Measurements from ENCODE around the gene PRDM2.

The PRDM2 gene

GRCh38 chr1:13801655-13802486 lies 101.9 kb downstream of the PRDM2 start:
- no peak for DNase-seq (ENCODE audit: low read depth, low spot score)
- H3K4me1 ChIP-seq (ENCODE audit: insufficient read depth, insufficient read length), result no peaks in the 10 kb centered on the region
- no peaks in the 10 kb centered on the region for H3K9me3 ChIP-seq (ENCODE audit: insufficient read depth, low read length)

DNA sequence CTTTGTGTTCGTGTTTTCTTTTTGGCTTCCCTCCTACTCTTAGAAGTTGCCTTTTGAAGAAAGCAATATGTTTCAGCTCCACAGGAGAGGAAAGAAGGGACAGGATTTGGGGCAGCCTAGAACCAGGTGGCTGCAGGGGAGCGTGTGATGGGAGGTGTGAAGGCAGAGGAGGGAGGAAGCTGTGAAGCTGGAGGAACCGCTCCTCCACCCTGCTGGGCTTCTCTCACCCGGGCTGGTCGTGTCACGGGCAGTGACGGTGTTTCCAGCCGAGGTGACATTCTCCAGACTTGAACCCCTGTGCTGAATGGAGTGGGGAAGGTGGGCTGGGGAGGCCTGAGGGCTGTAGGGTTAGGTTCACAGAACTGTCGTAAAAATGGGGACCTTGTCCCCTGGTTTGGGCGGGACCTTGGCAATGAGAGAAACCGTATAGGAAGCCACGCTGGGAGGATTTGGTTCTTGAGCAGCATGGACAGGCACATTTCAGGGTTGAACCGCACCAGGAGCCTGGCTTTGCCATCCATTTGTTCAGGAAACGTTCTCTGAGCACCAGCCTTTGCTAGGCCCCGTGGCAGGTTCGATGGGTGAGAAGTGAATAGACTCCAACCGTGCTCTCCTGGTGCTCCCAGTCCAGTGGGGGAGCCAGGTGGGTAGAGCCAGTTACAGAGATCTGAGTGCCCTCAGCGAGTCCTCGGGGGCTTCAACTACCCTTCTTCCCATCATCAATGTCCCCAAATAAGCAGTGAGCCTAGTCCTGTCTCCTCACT lies 103.0 kb downstream of the PRDM2 start:
- H3K9ac ChIP-seq (ENCODE audit: insufficient read length, low read depth), result no peak overlapping the region
- H3K9me3 ChIP-seq (ENCODE audit: insufficient read depth, low read length), result no peaks in the 10 kb centered on the region
- no peaks in the 10 kb centered on the region for H3K4me1 ChIP-seq (ENCODE audit: insufficient read depth, insufficient read length)
- H3K4me3 ChIP-seq (ENCODE audit: insufficient read length, low read depth), result no peak overlapping the region
- H3K27me3 ChIP-seq (ENCODE audit: insufficient read depth, insufficient read length), result peaks cover 2% of the 10 kb centered on the region
- TF ChIP-seq YY1 (IDR thresholded peaks at IDR 0.05; ENCODE audit: insufficient read depth, insufficient read length) (no peak), ZNF274 (IDR thresholded peaks at IDR 0.05; ENCODE audit: low read depth, low read length) (no peak), SUZ12 (IDR thresholded peaks at IDR 0.05; ENCODE audit: extremely low read depth, insufficient read depth, insufficient read length) (no peak)
- H3K36me3 ChIP-seq (ENCODE audit: insufficient read depth, insufficient read length, low read length), result no peaks in the 10 kb centered on the region
- DNase-seq (ENCODE audit: low read depth, low spot score), result no peak

More at GRCh38 chr1:13801655-13802486, 101.9 kb downstream of the PRDM2 start:
- Histone ChIP-seq H3K27me3 (ENCODE audit: insufficient read depth, insufficient read length) (peaks cover 2% of the 10 kb centered on the region), H3K36me3 (ENCODE audit: insufficient read depth, insufficient read length, low read length) (no peaks in the 10 kb centered on the region), H3K4me3 (ENCODE audit: insufficient read length, low read depth) (no peak overlapping the region), H3K9ac (ENCODE audit: insufficient read length, low read depth) (no peak overlapping the region)
- no peak for TF ChIP-seq SUZ12 (IDR thresholded peaks at IDR 0.05; ENCODE audit: extremely low read depth, insufficient read depth, insufficient read length)
- TF ChIP-seq ZNF274 (IDR thresholded peaks at IDR 0.05; ENCODE audit: low read depth, low read length), result no peak
- TF ChIP-seq YY1 (IDR thresholded peaks at IDR 0.05; ENCODE audit: insufficient read depth, insufficient read length), result no peak

DNA sequence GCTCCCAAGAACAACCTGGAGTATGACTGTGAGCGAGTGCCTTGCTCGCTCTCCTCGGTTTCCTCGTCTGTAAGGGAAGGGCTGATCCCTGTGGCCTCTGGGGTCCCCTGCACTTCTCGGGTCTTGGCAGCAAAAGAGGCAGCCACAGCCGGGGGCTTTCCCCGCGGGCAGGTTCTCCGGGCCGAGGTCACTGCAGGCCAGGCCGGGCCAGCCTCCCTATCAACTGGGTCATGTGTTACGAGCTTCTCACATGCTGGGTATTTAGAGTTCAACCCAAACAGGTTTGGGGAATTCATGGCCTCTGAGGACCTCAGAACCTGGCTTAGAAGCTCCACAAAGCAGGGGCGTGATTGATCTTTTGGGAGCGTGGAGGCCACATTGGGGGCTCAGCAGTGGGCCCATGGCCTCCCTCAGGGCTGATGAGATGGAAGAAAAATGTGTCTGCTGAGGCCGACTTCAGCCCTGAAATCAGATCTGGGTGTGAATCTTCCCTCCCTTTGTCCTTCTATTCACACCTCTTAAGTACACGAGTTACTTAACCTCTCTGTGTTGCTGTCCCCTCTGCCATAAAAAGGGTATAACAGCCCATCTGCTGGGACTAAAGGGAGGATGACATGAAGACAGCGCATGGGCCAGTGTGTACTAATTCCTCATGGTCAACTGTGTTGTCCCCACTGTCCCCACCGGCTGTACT lies 103.7 kb downstream of the PRDM2 start:
- H3K4me1 ChIP-seq (ENCODE audit: insufficient read depth, insufficient read length), result no peaks in the 10 kb centered on the region
- DNase-seq (ENCODE audit: low read depth, low spot score), result no peak
- TF ChIP-seq ZNF274 (IDR thresholded peaks at IDR 0.05; ENCODE audit: low read depth, low read length) (no peak), YY1 (IDR thresholded peaks at IDR 0.05; ENCODE audit: insufficient read depth, insufficient read length) (no peak), SUZ12 (IDR thresholded peaks at IDR 0.05; ENCODE audit: extremely low read depth, insufficient read depth, insufficient read length) (no peak)
- no peak overlapping the region for H3K9ac ChIP-seq (ENCODE audit: insufficient read length, low read depth)
- no peaks in the 10 kb centered on the region for H3K9me3 ChIP-seq (ENCODE audit: insufficient read depth, low read length)
- H3K27me3 ChIP-seq (ENCODE audit: insufficient read depth, insufficient read length), result peaks cover 2% of the 10 kb centered on the region
- H3K36me3 ChIP-seq (ENCODE audit: insufficient read depth, insufficient read length, low read length), result no peaks in the 10 kb centered on the region
- no peak overlapping the region for H3K4me3 ChIP-seq (ENCODE audit: insufficient read length, low read depth)

GRCh38 chr1:13804240-13804633 lies 104.2 kb downstream of the PRDM2 start:
- Histone ChIP-seq H3K9ac (ENCODE audit: insufficient read length, low read depth) (no peak overlapping the region), H3K4me3 (ENCODE audit: insufficient read length, low read depth) (no peak overlapping the region), H3K4me1 (ENCODE audit: insufficient read depth, insufficient read length) (no peaks in the 10 kb centered on the region), H3K36me3 (ENCODE audit: insufficient read depth, insufficient read length, low read length) (no peaks in the 10 kb centered on the region), H3K27me3 (ENCODE audit: insufficient read depth, insufficient read length) (peaks cover 2% of the 10 kb centered on the region), H3K9me3 (ENCODE audit: insufficient read depth, low read length) (no peaks in the 10 kb centered on the region)
- DNase-seq (ENCODE audit: low read depth, low spot score), result no peak
- TF ChIP-seq YY1 (IDR thresholded peaks at IDR 0.05; ENCODE audit: insufficient read depth, insufficient read length), result no peak
- TF ChIP-seq ZNF274 (IDR thresholded peaks at IDR 0.05; ENCODE audit: low read depth, low read length), result no peak
- TF ChIP-seq SUZ12 (IDR thresholded peaks at IDR 0.05; ENCODE audit: extremely low read depth, insufficient read depth, insufficient read length), result no peak

DNA sequence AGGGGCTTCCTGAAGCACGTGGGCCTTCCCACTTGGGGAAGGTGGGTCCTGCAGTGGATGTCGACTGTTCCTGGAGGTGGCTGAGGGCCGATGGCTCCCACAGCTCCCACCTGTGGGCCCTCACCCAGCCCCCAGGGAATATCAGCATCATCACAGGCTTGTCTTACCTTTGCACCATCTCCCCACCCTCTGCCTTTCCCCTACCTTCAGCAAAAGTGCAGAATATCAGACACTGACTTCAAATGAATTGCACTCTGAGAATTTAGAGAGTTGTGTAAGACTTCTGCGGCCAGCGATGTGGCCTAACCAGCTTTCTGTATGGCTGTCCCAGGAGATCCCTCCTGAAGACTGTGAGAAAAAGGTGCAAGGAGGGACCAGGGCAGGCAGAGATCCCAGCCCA lies 105.4 kb downstream of the PRDM2 start:
- Histone ChIP-seq H3K9me3 (ENCODE audit: insufficient read depth, low read length) (no peaks in the 10 kb centered on the region), H3K9ac (ENCODE audit: insufficient read length, low read depth) (no peak overlapping the region), H3K27me3 (ENCODE audit: insufficient read depth, insufficient read length) (peaks cover 2% of the 10 kb centered on the region), H3K4me1 (ENCODE audit: insufficient read depth, insufficient read length) (no peaks in the 10 kb centered on the region), H3K4me3 (ENCODE audit: insufficient read length, low read depth) (no peak overlapping the region), H3K36me3 (ENCODE audit: insufficient read depth, insufficient read length, low read length) (no peaks in the 10 kb centered on the region)
- DNase-seq (ENCODE audit: low read depth, low spot score), result no peak
- TF ChIP-seq SUZ12 (IDR thresholded peaks at IDR 0.05; ENCODE audit: extremely low read depth, insufficient read depth, insufficient read length), result no peak
- TF ChIP-seq YY1 (IDR thresholded peaks at IDR 0.05; ENCODE audit: insufficient read depth, insufficient read length), result no peak
- no peak for TF ChIP-seq ZNF274 (IDR thresholded peaks at IDR 0.05; ENCODE audit: low read depth, low read length)

DNA sequence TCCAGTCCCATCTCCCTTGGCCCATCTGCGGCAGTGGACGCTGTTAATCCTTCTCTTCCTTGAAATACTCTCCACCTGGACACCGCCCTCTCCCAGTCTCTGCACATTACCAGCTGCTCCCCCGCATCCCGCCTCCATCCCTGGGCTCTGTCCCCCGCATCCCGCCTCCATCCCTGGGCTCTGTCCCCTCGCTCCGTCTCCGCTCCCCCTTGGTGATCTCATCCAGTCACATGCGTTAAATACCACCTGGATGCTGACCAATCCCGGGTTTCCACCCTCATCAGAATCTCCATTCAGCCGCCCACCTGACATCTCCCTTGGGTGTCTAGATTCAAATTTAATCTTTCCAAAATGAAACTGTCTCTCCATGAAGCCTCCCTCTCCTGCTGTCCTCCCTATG lies 106.1 kb downstream of the PRDM2 start:
- H3K9ac ChIP-seq (ENCODE audit: insufficient read length, low read depth), result no peak overlapping the region
- H3K27me3 ChIP-seq (ENCODE audit: insufficient read depth, insufficient read length), result peaks cover 2% of the 10 kb centered on the region
- H3K4me1 ChIP-seq (ENCODE audit: insufficient read depth, insufficient read length), result no peaks in the 10 kb centered on the region
- no peak for DNase-seq (ENCODE audit: low read depth, low spot score)
- H3K4me3 ChIP-seq (ENCODE audit: insufficient read length, low read depth), result no peak overlapping the region
- no peaks in the 10 kb centered on the region for H3K9me3 ChIP-seq (ENCODE audit: insufficient read depth, low read length)
- H3K36me3 ChIP-seq (ENCODE audit: insufficient read depth, insufficient read length, low read length), result no peaks in the 10 kb centered on the region
- TF ChIP-seq SUZ12 (IDR thresholded peaks at IDR 0.05; ENCODE audit: extremely low read depth, insufficient read depth, insufficient read length) (no peak), YY1 (IDR thresholded peaks at IDR 0.05; ENCODE audit: insufficient read depth, insufficient read length) (no peak), ZNF274 (IDR thresholded peaks at IDR 0.05; ENCODE audit: low read depth, low read length) (no peak)

Data from NT2/D1 (cell line).